ENCODE data around the gene SYNPO2.

- no peak for TF ChIP-seq EP300 (IDR thresholded peaks at IDR 0.05; ENCODE audit: borderline replicate concordance)
- TF ChIP-seq CEBPB (IDR thresholded peaks at IDR 0.05), result no peak
- no peak for TF ChIP-seq EGR1 (IDR thresholded peaks at IDR 0.05)
- TF ChIP-seq YY1 (IDR thresholded peaks at IDR 0.05; ENCODE audit: low read depth), result no peak
- no peak for TF ChIP-seq CREB1 (IDR thresholded peaks at IDR 0.05; ENCODE audit: low read depth)
- TF ChIP-seq MAX (IDR thresholded peaks at IDR 0.05), result no peak
- TF ChIP-seq TAF1 (IDR thresholded peaks at IDR 0.05; ENCODE audit: low read depth), result no peak
- no peak for TF ChIP-seq REST (IDR thresholded peaks at IDR 0.05; ENCODE audit: low read depth)
- TF ChIP-seq RAD21 (IDR thresholded peaks at IDR 0.05; ENCODE audit: low read depth), result no peak
- TF ChIP-seq, protein P1, sequence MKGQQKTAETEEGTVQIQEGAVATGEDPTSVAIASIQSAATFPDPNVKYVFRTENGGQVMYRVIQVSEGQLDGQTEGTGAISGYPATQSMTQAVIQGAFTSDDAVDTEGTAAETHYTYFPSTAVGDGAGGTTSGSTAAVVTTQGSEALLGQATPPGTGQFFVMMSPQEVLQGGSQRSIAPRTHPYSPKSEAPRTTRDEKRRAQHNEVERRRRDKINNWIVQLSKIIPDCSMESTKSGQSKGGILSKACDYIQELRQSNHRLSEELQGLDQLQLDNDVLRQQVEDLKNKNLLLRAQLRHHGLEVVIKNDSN (IDR thresholded peaks at IDR 0.05), result no peak
- no peak for TF ChIP-seq NFIC (IDR thresholded peaks at IDR 0.05)
- TF ChIP-seq TCF12 (IDR thresholded peaks at IDR 0.05; ENCODE audit: low read depth), result no peak
- no peak for TF ChIP-seq FOXM1 (IDR thresholded peaks at IDR 0.05; ENCODE audit: borderline replicate concordance, low read depth)
Observed at GRCh38 chr4:119053997-119054396, 165.3 kb downstream of the SYNPO2 start.
